Nephron progenitor cell (in vitro differentiated cells): ENCODE measurements around the gene BIRC5.
"Not testable (repeated sequence)": the region's sequence is repeated elsewhere in the genome, so short reads cannot be mapped to it uniquely, and the experiment has no call there.

Experiments
- DNase-seq: peaks from one replicate; pipeline ENCODE4 v3.0.0; 2021
- H3K27ac Mint-ChIP-seq: 2 replicates; pipeline ENCODE4 v1.8.0; 2021; ENCODE audit warnings: mild to moderate bottlenecking, moderate library complexity, mixed read lengths
- H3K27me3 Mint-ChIP-seq: 2 replicates; pipeline ENCODE4 v1.8.0; 2021; ENCODE audit warnings: mild to moderate bottlenecking, low read depth, mixed read lengths; ENCODE audit not compliant: poor library complexity
- H3K36me3 Mint-ChIP-seq: 2 replicates; pipeline ENCODE4 v1.8.0; 2021; ENCODE audit warnings: low read depth, mixed read lengths
- H3K4me1 Mint-ChIP-seq: 2 replicates; pipeline ENCODE4 v1.8.0; 2021; ENCODE audit warnings: mixed read lengths
- H3K4me3 Mint-ChIP-seq: 2 replicates; pipeline ENCODE4 v1.8.0; 2021; ENCODE audit warnings: mild to moderate bottlenecking, moderate library complexity, mixed read lengths
- H3K9me3 Mint-ChIP-seq: 2 replicates; pipeline ENCODE4 v1.8.0; 2021; ENCODE audit warnings: mild to moderate bottlenecking, moderate library complexity, mixed read lengths
- CTCF ChIP-seq: fragments of 200-600 bp; sonication (generic); IDR thresholded peaks from 2 replicates; pipeline ENCODE4 v1.5.0; 2021; ENCODE audit warnings: antibody characterized with exemption

BIRC5 gene

GRCh38 chr17:78234261-78234865, 20.3 kb downstream of the BIRC5 start:
- Mint-ChIP-seq H3K36me3 (no peaks in the 10 kb centered on the region), H3K27me3 (peaks cover 53% of the 10 kb centered on the region), H3K4me1 (peaks cover 5% of the 10 kb centered on the region), H3K27ac (no peak overlapping the region), H3K4me3 (no peak overlapping the region), H3K9me3 (no peaks in the 10 kb centered on the region)
- no peak for DNase-seq
- TF ChIP-seq CTCF = no peak

- not testable (repeated sequence) for H3K36me3 Mint-ChIP-seq, H3K9me3 Mint-ChIP-seq, H3K27ac Mint-ChIP-seq, H3K4me3 Mint-ChIP-seq, DNase-seq, H3K4me1 Mint-ChIP-seq
- H3K27me3 Mint-ChIP-seq = peaks cover 47% of the 10 kb centered on the region
Observed at GRCh38 chr17:78235022-78235421, 21.0 kb downstream of the BIRC5 start.

- Mint-ChIP-seq H3K27ac (no peak overlapping the region), H3K4me1 (peaks cover 5% of the 10 kb centered on the region), H3K27me3 (peaks cover 38% of the 10 kb centered on the region), H3K36me3 (no peaks in the 10 kb centered on the region), H3K4me3 (no peak overlapping the region), H3K9me3 (no peaks in the 10 kb centered on the region)
- DNase-seq = no peak
- no peak for TF ChIP-seq CTCF
Observed at GRCh38 chr17:78235885-78236284, 21.8 kb downstream of the BIRC5 start.

- H3K27me3 Mint-ChIP-seq = peaks cover 34% of the 10 kb centered on the region
- TF ChIP-seq CTCF = no peak
- H3K4me3 Mint-ChIP-seq = no peak overlapping the region
- peak overlapping the region; percentile 48 for H3K27ac Mint-ChIP-seq
- H3K36me3 Mint-ChIP-seq = no peaks in the 10 kb centered on the region
- no peaks in the 10 kb centered on the region for H3K9me3 Mint-ChIP-seq
- H3K4me1 Mint-ChIP-seq = peaks cover 8% of the 10 kb centered on the region
- no peak for DNase-seq
Observed at GRCh38 chr17:78236362-78237127, 22.5 kb downstream of the BIRC5 start.

- Mint-ChIP-seq H3K27me3 (peaks cover 24% of the 10 kb centered on the region), H3K27ac (no peak overlapping the region), H3K36me3 (no peaks in the 10 kb centered on the region), H3K4me1 (peaks cover 18% of the 10 kb centered on the region), H3K9me3 (no peaks in the 10 kb centered on the region), H3K4me3 (no peak overlapping the region)
- no peak for TF ChIP-seq CTCF
- no peak for DNase-seq
Observed at GRCh38 chr17:78237401-78238012, 23.5 kb downstream of the BIRC5 start.

GRCh38 chr17:78238823-78239488, 24.9 kb downstream of the BIRC5 start:
- Mint-ChIP-seq H3K9me3 (no peaks in the 10 kb centered on the region), H3K27ac (no peak overlapping the region), H3K36me3 (no peaks in the 10 kb centered on the region), H3K4me3 (no peak overlapping the region), H3K4me1 (peaks cover 26% of the 10 kb centered on the region), H3K27me3 (peaks cover 12% of the 10 kb centered on the region)
- no peak for DNase-seq
- no peak for TF ChIP-seq CTCF
